SK-N-SH treated with all-trans-retinoic acid at 6 μM for 48 hours (cell line): ENCODE measurements around the gene KNDC1.

Experiments
- TSHZ2 ChIP-seq: fragments of 250-450 bp; sonication (Bioruptor Pico); IDR thresholded peaks from 2 replicates; pipeline ENCODE4 v1.5.0; 2020; ENCODE audit warnings: mild to moderate bottlenecking, moderate library complexity
- ZNF565 ChIP-seq: fragments of 450-650 bp; formaldehyde crosslinking; conservative IDR thresholded peaks from 2 replicates; pipeline ENCODE4 v1.5.0; 2020; ENCODE audit warnings: low read depth, mild to moderate bottlenecking, moderate library complexity

- no peak for TF ChIP-seq TSHZ2 (CRISPR knock-in tag)
- no peak for TF ChIP-seq ZNF565 (CRISPR knock-in tag)
Observed at GRCh38 chr10:133248334-133248715, 88.3 kb downstream of the KNDC1 start.
